Caco-2 (cell line): Measurements from ENCODE around the gene ZNF280C. TPM values are rescaled to one million over a fixed set of nuclear protein-coding genes. Genes with fewer than 3 reads are reported as not detected.

ENCODE experiments used
- BruUV-seq: library from RNA; stranded (reverse); fragments of 400-500 nt; replicated peaks from 2 replicates; lab custom pipeline; 2021; lab: Mats Ljungman, UMichigan
- CTCF ChIA-PET: fragments of 300-600 bp; sonication (Branson Sonifier 250); formaldehyde crosslinking; loops from one replicate; lab custom pipeline; 2022; ENCODE audit warnings: antibody characterized with exemption; lab: Charles Lee
- POLR2A ChIA-PET: fragments of 300-600 bp; sonication (Branson Sonifier 250); formaldehyde crosslinking; loops from one replicate; lab custom pipeline; 2022; ENCODE audit warnings: antibody characterized with exemption; lab: Charles Lee
- DNase-seq, 2 experiments: peaks; one replicate each; pipeline versions ENCODE4 v3.0.0 to v3.0.0-alpha.2; 2020 to 2022
- H3K27me3 ChIP-seq: replicated peaks from 2 replicates; pipeline ENCODE4 v1.6.0; 2011; ENCODE audit warnings: low read length; ENCODE audit not compliant: control insufficient read depth, insufficient read depth
- H3K36me3 ChIP-seq: 2 replicates; pipeline ENCODE4 v1.5.1; 2011; ENCODE audit warnings: low read length; ENCODE audit not compliant: control insufficient read depth, insufficient read depth
- H3K4me1 ChIP-seq: fragments of 250-450 bp; sonication (Bioruptor Pico); 2 replicates; pipeline ENCODE4 v1.5.1; 2020; ENCODE audit warnings: mild to moderate bottlenecking
- H3K4me3 ChIP-seq: 2 replicates; pipeline ENCODE4 v1.5.1; 2011; ENCODE audit warnings: low read depth, mild to moderate bottlenecking, control low read depth, low read length
- H3K9me3 ChIP-seq: fragments of 250-450 bp; sonication (Bioruptor Pico); 2 replicates; pipeline ENCODE4 v1.5.1; 2020; ENCODE audit warnings: mild to moderate bottlenecking, moderate library complexity
- H3K27ac Mint-ChIP-seq: one replicate; pipeline ENCODE4 v1.8.0; 2022; ENCODE audit warnings: mixed read lengths; ENCODE audit not compliant: unreplicated experiment
- H3K27me3 Mint-ChIP-seq: one replicate; pipeline ENCODE4 v1.8.0; 2022; ENCODE audit warnings: mixed read lengths; ENCODE audit not compliant: insufficient read depth, unreplicated experiment
- H3K36me3 Mint-ChIP-seq: one replicate; pipeline ENCODE4 v1.8.0; 2022; ENCODE audit warnings: mild to moderate bottlenecking, mixed read lengths; ENCODE audit not compliant: insufficient read depth, unreplicated experiment
- H3K4me1 Mint-ChIP-seq: one replicate; pipeline ENCODE4 v1.8.0; 2022; ENCODE audit warnings: low read depth, mixed read lengths; ENCODE audit not compliant: unreplicated experiment
- H3K4me3 Mint-ChIP-seq: one replicate; pipeline ENCODE4 v1.8.0; 2022; ENCODE audit warnings: mild to moderate bottlenecking, moderate library complexity, mixed read lengths; ENCODE audit not compliant: unreplicated experiment
- H3K9me3 Mint-ChIP-seq: one replicate; pipeline ENCODE4 v1.8.0; 2022; ENCODE audit warnings: mixed read lengths; ENCODE audit not compliant: unreplicated experiment
- intact Hi-C: fragments of 100-400 bp; cut with micrococcal nuclease; formaldehyde crosslinking; loops from one replicate; pipeline ENCODE4 v1.10.0; 2022; ENCODE audit not compliant: unreplicated experiment
- total RNA-seq: library from RNA; stranded (reverse); gene quantifications from 2 replicates; pipeline ENCODE4 v1.2.3, GENCODE V29; 2022
- TF ChIP-seq, protein P1 (sequence below), 2 experiments: fragments of 200-600 bp in 1 of 2; IDR thresholded peaks; 1 replicate in 1 of 2; 2 replicates in 1 of 2; pipeline versions ENCODE4 v1.5.1 to v1.8.0; 2011 to 2022; ENCODE audit warnings: antibody characterized with exemption in 1 of 2, control low read depth in 1 of 2, inconsistent platforms in 1 of 2, low read depth in 1 of 2, low read length in 1 of 2, mild to moderate bottlenecking in 1 of 2, moderate library complexity in 1 of 2; ENCODE audit not compliant: insufficient read depth in 1 of 2, severe bottlenecking in 1 of 2, unreplicated experiment in 1 of 2

The ZNF280C gene
- total RNA-seq, 1 experiment from 2014 or later = 6.4 TPM

GRCh38 chrX:130197464-130197863, 71.2 kb downstream of the ZNF280C start:
- H3K27ac Mint-ChIP-seq = no peak overlapping the region
- H3K36me3 ChIP-seq = no peaks in the 10 kb centered on the region
- no peak overlapping the region for H3K4me3 Mint-ChIP-seq
- H3K27me3 ChIP-seq = no peaks in the 10 kb centered on the region
- no peaks in the 10 kb centered on the region for H3K9me3 Mint-ChIP-seq
- ChIA-PET POLR2A (no interaction called here), CTCF (no interaction called here)
- BruUV-seq = no TSS peak
- no peaks in the 10 kb centered on the region for H3K4me1 ChIP-seq
- DNase-seq = no peak
- TF ChIP-seq, protein P1, sequence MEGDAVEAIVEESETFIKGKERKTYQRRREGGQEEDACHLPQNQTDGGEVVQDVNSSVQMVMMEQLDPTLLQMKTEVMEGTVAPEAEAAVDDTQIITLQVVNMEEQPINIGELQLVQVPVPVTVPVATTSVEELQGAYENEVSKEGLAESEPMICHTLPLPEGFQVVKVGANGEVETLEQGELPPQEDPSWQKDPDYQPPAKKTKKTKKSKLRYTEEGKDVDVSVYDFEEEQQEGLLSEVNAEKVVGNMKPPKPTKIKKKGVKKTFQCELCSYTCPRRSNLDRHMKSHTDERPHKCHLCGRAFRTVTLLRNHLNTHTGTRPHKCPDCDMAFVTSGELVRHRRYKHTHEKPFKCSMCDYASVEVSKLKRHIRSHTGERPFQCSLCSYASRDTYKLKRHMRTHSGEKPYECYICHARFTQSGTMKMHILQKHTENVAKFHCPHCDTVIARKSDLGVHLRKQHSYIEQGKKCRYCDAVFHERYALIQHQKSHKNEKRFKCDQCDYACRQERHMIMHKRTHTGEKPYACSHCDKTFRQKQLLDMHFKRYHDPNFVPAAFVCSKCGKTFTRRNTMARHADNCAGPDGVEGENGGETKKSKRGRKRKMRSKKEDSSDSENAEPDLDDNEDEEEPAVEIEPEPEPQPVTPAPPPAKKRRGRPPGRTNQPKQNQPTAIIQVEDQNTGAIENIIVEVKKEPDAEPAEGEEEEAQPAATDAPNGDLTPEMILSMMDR (IDR thresholded peaks at IDR 0.05; ENCODE audit: insufficient read depth in 1 of 2, low read depth in 1 of 2, low read length in 1 of 2, severe bottlenecking in 1 of 2, unreplicated experiment in 1 of 2) = no peak
- intact Hi-C loops = no loop called here
- H3K36me3 Mint-ChIP-seq = no peaks in the 10 kb centered on the region
- no peak overlapping the region for H3K4me3 ChIP-seq
- no peaks in the 10 kb centered on the region for H3K9me3 ChIP-seq
- H3K27me3 Mint-ChIP-seq = no peaks in the 10 kb centered on the region
- H3K4me1 Mint-ChIP-seq = no peaks in the 10 kb centered on the region

- BruUV-seq = no TSS peak
- ChIA-PET POLR2A (no interaction called here), CTCF (no interaction called here)
- Mint-ChIP-seq H3K9me3 (no peaks in the 10 kb centered on the region), H3K27ac (no peak overlapping the region), H3K36me3 (no peaks in the 10 kb centered on the region), H3K27me3 (no peaks in the 10 kb centered on the region), H3K4me1 (no peaks in the 10 kb centered on the region), H3K4me3 (no peak overlapping the region)
- Histone ChIP-seq H3K4me1 (no peaks in the 10 kb centered on the region), H3K27me3 (no peaks in the 10 kb centered on the region), H3K4me3 (no peak overlapping the region), H3K9me3 (no peaks in the 10 kb centered on the region), H3K36me3 (no peaks in the 10 kb centered on the region)
- DNase-seq = no peak
- TF ChIP-seq, protein P1 (IDR thresholded peaks at IDR 0.05; ENCODE audit: insufficient read depth in 1 of 2, low read depth in 1 of 2, low read length in 1 of 2, severe bottlenecking in 1 of 2, unreplicated experiment in 1 of 2) = no peak
- intact Hi-C loops = no loop called here
These were observed 72.2 kb downstream of the ZNF280C start for GRCh38 chrX:130196466-130196865.

- H3K27ac Mint-ChIP-seq = no peak overlapping the region
- Histone ChIP-seq H3K27me3 (no peaks in the 10 kb centered on the region), H3K4me3 (no peak overlapping the region), H3K36me3 (no peaks in the 10 kb centered on the region), H3K9me3 (no peaks in the 10 kb centered on the region), H3K4me1 (no peaks in the 10 kb centered on the region)
- H3K4me3 Mint-ChIP-seq = no peak overlapping the region
- no peaks in the 10 kb centered on the region for H3K36me3 Mint-ChIP-seq
- no peaks in the 10 kb centered on the region for H3K9me3 Mint-ChIP-seq
- H3K4me1 Mint-ChIP-seq = peaks cover under 1% of the 10 kb centered on the region
- ChIA-PET POLR2A (no interaction called here), CTCF (no interaction called here)
- intact Hi-C loops = no loop called here
- H3K27me3 Mint-ChIP-seq = no peaks in the 10 kb centered on the region
- TF ChIP-seq, protein P1 (IDR thresholded peaks at IDR 0.05; ENCODE audit: insufficient read depth in 1 of 2, low read depth in 1 of 2, low read length in 1 of 2, severe bottlenecking in 1 of 2, unreplicated experiment in 1 of 2) = no peak
- no peak for DNase-seq
- BruUV-seq = no TSS peak
These were observed 77.9 kb downstream of the ZNF280C start for GRCh38 chrX:130190801-130191200.
